Fibroblast of skin of right quadriceps (primary cell): ENCODE data around the gene DDX23.

Experiments used
- DNase-seq: peaks from one replicate; pipeline ENCODE4 v3.0.0-alpha.2; 2013

Gene DDX23

GRCh38 chr12:48822139-48822538, 29.8 kb downstream of the DDX23 start:
- DNase-seq: no peak

DNA sequence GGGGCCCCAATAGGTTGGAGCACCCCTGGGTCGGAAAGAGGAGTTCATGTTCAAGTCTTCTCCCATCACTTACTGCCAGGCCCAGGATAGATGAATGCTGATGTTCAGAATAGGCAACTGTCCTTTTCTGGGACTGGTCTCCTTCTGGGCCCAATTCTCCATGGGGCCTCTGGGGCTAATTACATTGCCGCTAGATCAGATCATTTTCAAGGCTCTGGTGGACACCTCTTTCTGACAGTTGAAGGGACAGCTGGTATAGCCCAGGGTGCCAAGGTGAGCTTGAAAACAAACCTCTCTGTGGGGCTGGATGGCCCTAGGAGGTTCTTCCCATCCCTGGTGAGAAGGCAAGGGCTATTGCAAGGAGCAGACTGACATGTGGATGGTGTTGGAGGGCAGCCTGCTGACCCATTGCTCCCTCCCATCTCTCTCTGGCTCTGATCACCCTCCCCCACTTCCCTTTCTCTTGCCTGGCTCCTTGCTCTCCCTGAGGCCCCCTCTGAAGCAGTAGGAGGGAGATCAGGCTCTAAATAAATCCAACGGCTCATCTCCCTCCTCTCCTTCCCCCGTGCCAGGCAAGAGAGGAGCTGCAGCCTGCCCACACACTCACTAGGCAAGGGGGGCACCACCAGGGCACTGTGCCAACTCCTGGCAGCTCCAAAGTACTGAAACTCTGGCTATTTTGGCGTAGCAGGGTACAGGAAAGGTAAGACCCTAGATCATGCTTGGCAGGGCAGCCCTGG, 31.8 kb downstream of the DDX23 start:
- DNase-seq: no peak

DNA sequence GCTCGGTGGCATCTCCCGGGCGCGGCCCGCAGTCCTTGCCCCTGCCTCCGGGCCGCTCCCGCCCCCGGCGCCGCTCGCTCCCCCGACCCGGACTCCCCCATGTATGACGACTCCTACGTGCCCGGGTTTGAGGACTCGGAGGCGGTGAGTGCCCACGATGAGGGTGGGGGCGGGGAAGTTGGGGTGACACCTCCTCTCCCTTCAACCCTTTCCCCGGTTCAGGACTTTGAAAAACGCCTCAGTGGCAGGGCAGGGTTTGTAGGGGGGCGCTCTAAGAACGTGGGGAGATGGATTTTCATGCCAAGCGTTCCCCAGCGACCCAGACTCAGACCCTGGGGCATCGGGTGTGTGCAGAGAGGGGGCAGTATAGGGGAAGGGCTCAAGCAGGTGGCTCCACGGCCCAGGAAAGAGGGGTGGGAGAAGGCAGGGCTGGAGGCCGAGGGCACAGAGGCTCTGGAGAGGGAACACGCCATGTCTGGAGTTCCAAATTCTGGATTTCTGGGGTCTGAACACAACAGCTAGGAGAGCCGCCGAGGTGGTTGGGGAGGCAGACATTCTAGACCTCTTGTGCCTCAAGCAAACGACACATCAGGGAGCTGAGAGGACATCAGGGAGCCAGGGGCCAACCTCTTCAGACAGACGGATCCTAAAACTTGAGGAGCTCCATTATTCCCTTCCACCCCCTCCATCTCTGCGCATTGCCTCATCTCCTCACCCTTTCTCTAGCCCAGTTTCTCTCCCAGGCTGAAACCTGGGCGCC, 33.0 kb downstream of the DDX23 start:
- DNase-seq: no peak

DNA sequence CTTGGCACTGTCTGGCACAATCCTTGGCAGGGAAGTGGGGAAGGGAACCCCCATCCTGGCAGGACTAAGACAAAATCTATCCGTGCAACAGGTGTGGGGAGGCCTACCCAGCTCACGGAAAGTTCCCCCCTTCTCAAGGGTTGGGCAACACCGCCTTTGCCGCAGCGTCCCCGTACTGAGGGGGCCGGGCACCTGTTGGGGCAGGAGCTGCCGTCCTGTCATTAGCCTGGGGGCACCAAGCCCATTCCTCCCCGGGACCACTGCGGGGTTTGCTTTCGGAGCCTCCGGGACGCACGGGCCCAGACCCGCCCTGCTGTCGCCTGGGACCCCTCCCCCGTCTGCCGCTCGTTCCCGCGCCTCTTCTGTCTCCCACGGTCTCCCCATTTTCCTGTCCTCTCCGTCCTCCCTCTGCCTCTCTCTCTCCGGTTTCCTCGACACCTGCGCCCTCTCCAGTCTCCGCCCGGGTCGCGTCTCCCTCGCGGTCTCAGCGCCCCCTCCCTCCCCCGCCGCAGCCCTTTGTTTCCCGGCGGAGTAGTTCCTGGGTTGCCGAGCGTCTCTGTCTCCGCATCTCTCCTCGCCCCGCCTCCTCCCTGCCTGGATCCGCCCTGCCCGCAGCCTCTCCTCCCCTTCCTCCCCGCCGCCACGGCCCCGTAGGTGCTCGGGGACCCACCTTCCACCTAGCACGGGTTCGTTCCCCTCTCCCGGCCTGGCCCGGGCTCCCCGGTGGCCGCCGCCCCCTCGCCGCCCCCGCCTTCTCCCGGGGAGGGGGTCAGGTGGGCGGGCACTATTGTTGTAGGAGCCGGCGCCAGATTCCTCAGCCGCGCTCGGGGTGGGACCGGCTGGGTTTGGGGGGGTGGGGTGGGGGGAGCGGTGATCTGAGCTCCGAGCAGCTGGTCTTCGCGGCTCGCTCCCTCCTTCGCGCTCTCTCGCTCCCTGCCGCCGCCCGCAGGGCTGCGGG, 33.8 kb downstream of the DDX23 start, which contains the start of gene CACNB3:
CACNB3 (plus strand) TSS at position 624 of the 958 bp plus-strand sequence. CDS start 434 bp downstream, outside the sequence.
- peak; percentile 63 for DNase-seq

DNA sequence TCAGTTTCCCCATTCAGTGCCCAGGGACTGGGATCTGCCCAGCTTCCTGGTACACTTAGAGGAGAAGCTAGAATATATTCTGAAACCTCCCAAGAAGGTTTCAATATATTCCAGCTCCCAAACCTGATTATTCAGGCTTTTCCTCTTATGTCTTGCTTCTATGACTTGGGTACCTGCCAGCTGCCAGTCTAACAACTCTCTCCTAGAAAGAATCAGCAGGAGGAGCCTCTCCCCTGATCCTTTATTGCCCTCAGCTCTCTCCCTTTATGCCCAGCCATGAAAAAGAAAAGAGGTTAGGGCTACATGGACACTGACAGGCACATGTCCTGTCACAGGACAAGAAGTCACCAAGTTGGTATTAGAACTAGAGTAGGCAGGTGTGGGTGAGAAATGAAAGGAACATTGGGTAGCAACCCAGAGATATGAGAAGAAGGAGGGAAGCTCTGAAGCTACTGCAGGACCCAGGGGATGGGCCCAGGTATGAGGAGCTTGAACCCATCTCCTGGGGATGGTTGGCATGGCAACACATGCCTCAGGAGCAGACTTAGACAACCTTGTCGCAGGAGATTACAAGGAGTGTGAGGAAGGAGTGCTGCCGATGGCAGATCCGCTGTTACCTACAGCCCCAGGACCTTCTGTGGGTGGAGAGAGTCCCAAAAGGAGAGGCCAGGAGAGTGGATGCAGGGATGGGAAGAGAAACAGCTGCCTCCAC, 35.7 kb downstream of the DDX23 start:
- no peak for DNase-seq

GRCh38 chr12:48815126-48816110, 36.5 kb downstream of the DDX23 start:
- peak; percentile 82 for DNase-seq

DNA sequence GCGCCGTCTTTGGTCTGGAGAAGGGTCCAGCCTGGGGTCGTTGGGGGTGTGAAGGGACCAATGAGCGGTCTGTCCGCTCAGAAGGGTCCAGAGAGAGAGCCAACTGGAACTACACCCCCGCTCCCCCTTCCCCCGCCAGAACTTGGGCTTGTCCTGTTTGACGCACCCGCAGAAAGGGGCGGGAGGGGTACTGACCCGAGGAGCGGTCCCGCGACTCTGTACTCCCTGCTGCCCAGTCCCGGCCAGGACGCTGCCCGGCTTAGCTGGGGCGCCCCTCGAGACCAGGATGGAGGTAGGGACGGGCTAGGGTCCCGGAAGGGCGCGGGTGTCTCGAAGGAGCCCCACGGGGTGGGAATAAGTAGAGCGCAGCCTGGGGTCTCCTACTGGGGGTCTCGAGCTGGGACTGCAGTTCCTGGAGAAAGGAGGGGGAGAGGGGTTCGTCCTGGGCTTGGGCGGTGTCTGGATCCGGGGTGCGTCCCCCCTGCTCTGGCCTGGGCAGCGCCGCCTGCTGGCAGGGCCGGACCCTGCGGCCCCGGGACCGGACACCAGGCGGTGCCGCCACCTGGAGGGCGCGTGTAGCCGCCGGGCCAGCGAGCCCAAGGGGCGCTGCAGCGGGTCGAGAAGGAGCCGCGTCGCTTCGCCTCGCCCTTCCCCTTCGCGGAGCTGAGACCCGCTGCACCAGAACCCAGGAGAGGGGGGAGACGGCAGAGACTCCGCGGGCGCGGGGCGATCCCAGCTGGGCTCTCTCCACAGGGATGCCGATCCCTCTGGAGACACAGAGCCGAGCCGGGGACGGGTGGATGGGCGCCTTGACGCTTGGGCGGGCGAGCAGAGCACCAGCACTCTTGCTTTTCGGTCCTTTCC, 37.5 kb downstream of the DDX23 start:
- peak; percentile 78 for DNase-seq

DNA sequence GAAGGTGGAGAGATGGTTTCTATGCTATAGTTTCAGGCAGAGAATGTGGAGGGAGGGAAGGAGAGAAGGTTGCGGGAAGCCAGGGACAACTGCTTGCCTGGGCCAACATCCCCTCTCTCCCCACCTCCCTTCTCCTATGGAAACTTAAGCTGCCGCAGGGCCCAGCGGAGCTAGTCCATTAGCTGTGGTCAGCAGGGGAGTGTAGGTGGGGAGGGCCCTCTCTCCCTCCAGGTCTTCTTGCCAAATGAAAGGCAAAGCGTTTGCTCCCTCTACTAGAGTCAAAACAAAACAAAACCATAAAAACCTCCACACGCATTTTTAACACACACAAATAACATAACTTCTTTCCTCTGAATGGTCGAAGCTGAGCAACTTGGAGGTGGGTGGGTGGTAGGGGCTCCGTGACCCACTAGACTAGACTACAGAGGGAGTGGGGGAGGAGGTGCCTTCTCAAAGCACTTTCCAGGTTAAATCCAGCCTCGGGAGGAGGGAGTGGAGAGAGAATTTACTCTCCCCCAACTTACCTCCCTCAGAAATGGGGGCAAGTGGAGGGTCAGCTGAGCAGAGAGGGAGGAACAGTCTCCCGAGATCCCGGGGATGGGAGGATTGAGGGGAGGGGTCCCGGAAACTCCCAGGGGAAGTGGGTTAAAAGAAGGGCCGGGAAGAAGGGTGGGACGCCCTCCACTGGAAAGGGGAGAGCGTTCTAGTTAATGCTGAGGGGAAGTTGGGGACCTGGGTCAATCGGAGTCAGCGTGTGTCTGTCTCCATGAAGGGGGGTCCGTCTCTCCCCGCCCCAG, 38.3 kb downstream of the DDX23 start:
- no peak for DNase-seq

- DNase-seq: no peak
Measured at GRCh38 chr12:48812389-48812788, 39.6 kb downstream of the DDX23 start.

GRCh38 chr12:48811437-48812090, 40.4 kb downstream of the DDX23 start:
- no peak for DNase-seq

GRCh38 chr12:48810903-48811431, 41.0 kb downstream of the DDX23 start:
- peak; percentile 94 for DNase-seq

DNA sequence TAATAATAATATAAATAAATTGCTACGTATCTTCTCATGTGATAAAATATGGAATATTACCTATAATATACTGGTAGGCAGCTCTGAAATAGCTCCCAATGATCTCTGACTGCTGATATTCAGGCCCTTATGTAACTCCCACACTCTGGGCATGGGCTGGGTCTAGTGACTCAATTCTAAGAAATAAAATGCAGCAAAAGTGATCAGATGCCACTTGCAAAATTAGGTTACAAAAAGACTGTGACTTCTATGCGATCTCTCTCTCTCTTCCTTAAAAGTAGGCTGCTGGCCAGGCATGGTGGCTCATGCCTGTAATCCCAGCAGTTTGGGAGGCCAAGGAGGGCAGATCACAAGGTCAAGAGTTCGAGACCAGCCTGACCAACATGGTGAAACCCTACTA, 44.0 kb downstream of the DDX23 start:
- no peak for DNase-seq

DNA sequence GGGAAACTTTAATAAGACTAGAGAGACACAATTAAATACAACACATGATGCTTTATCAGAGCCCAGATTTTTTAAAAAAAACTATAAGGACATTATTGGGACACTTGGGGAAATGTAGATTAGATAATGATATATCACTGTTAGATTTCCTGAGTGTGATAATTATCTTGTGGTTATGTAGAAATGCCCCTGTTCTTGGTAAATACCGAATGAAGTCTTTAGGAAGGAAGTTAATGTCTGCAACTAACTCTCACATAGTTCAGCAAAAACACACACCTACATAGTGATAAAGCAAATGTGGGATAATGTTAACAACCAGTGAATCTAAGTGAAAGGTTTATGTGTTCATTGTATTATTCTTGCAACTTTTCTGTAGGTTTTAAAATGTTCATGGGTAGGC, 48.3 kb downstream of the DDX23 start:
- DNase-seq: no peak

DNA sequence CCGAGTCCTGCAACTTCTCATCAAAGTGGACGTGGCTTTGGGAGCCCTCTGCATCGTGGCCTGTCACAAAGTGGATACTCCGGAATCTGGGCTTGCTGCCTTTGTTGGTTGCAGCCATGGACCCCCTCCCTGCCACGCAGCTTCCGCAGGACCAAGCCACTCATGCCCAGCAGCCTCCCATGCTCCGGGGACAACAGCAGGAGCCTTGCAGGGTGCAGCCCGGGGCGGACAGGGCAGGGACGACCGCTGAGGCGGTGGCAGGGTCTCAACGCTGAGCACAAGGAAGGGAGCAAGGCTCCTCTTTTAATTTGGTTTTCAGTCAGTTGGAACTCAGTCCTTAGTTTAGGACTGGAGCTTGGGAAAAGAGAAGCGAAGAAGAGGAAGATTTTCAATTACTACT, 51.0 kb downstream of the DDX23 start:
- no peak for DNase-seq

GRCh38 chr12:48800457-48800856, 51.5 kb downstream of the DDX23 start:
- DNase-seq: no peak

DNA sequence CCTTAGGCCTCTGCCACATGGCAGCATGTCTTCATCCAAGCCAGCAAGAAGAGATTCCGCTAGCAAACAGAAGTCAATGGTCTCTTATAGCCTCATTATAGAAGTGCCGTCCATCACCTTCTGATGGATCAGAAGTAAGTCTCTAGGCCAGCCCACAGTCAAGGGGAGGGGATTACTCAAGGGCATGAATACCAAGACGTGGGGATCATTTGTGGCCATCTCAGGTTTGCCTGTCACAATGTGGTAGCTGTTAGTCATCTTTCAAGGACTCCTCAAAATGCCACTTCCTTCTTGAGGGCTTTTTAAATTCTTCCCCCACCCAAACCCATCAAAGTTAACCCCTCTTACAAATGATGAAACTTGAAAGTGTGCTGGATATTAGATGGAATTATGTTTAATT, 55.0 kb downstream of the DDX23 start:
- peak; percentile 36 for DNase-seq

DNA sequence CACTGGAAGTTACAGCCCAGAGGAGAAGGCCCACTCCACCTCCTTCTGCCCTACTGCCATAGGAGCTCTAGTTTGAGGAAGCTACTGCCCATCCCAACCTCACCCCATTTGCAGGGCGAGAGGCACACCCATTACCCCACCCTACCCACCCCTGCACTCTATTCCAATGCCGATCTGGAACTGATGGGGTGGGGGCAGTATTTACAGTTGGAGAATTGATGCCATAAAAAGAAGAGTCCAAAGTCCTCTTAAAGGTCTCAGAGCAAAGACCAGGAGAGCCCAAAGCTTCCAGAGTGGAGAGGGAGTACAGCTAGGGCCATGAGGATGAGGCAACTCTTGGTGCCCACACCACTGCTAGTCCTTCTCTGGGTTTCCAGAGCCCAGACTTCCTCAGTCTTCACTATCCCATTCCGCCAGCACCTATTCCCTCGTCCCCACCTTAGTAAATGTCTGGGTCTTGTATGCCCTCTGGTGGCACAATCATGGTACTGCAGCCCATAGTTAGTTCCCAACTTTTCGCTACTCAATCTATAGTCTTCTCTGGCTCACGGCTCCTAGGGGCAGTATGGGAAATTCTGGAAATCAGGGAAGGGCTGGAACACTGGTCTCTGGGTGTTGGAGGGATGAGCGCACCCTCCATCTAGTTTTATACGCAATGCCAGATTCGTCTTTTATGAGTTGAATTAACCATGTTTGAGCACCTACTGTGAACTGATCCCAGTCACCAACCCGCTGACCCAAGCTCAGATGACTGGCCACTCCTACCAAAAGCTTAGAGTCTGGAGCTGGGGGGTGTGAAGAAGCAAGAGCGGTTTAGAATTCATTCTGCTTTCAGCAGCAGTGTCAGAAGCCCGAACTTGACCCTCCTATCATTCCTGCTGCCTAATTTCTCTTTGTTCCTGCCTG, 56.2 kb downstream of the DDX23 start:
- DNase-seq: peak; percentile 81
